OCI-LY3 (cell line): Measurements from ENCODE around the gene ESF1.

Source experiments
- CTCF ChIP-seq: fragments of 200-600, 300-600 bp; sonication (generic); IDR thresholded peaks from 2 replicates; pipeline ENCODE4 v1.5.1; 2014; ENCODE audit warnings: antibody characterized with exemption, low read length, low read depth
- EZH2phosphoT487 ChIP-seq: fragments of 200-600 bp; shearing (Covaris generic); IDR thresholded peaks from 2 replicates; pipeline ENCODE4 v1.6.1; 2018; ENCODE audit warnings: antibody characterized with exemption, mixed run types, low read depth

GRCh38 chr20:13814672-13815071, 30.0 kb upstream of the ESF1 start:
- TF ChIP-seq CTCF (no peak), EZH2phosphoT487 (no peak)
